Neural cell (in vitro differentiated cells): ENCODE data around the gene MAGI2. TPM values are rescaled to one million over a fixed set of nuclear protein-coding genes. Genes with fewer than 3 reads are reported as not detected.

Experiments
- H2AFZ ChIP-seq: fragments of 200-600, 300-800 bp; sonication (generic), shearing (Covaris generic); 2 replicates; pipeline ENCODE4 v1.6.0; 2014; ENCODE audit warnings: low read depth, mild to moderate bottlenecking, antibody characterized with exemption, low read length, moderate library complexity
- H3F3A ChIP-seq: fragments of 200-600 bp; shearing (Covaris generic); 2 replicates; pipeline ENCODE4 v1.6.1; 2016; ENCODE audit warnings: mild to moderate bottlenecking, moderate library complexity, mixed read lengths, antibody characterized with exemption, low read length; ENCODE audit not compliant: insufficient read depth, poor library complexity, severe bottlenecking
- H3K27ac ChIP-seq: fragments of 200-600, 300-800 bp; sonication (generic), shearing (Covaris generic); 2 replicates; pipeline ENCODE4 v1.5.1; 2014; ENCODE audit warnings: mild to moderate bottlenecking, low read length, moderate library complexity
- H3K27me3 ChIP-seq: fragments of 300-800, 200-600 bp; sonication (generic), shearing (Covaris generic); 2 replicates; pipeline ENCODE4 v1.6.0; 2014; ENCODE audit warnings: mild to moderate bottlenecking, low read depth, low read length, moderate library complexity; ENCODE audit not compliant: insufficient read depth
- H3K36me3 ChIP-seq: fragments of 300-800, 200-600 bp; sonication (generic), shearing (Covaris generic); 2 replicates; pipeline ENCODE4 v1.5.1; 2014; ENCODE audit warnings: mild to moderate bottlenecking, antibody characterized with exemption, low read length, moderate library complexity; ENCODE audit not compliant: insufficient read depth
- H3K4me2 ChIP-seq: fragments of 300-800, 200-600 bp; sonication (generic), shearing (Covaris generic); 2 replicates; pipeline ENCODE4 v1.6.0; 2014; ENCODE audit warnings: mild to moderate bottlenecking, low read length
- H3K4me3 ChIP-seq: fragments of 300-800, 200-600 bp; sonication (generic), shearing (Covaris generic); 2 replicates; pipeline ENCODE4 v1.5.1; 2014; ENCODE audit warnings: mild to moderate bottlenecking, low read length, moderate library complexity
- H3K79me2 ChIP-seq: fragments of 200-600 bp; shearing (Covaris generic); replicated peaks from 2 replicates; pipeline ENCODE4 v1.6.0; 2014; ENCODE audit warnings: mild to moderate bottlenecking, low read length, moderate library complexity; ENCODE audit not compliant: insufficient read depth
- H3K9ac ChIP-seq: fragments of 300-800, 200-600 bp; sonication (generic), shearing (Covaris generic); 2 replicates; pipeline ENCODE4 v1.6.1; 2016; ENCODE audit warnings: mild to moderate bottlenecking, low read length, mixed read lengths
- H3K9me2 ChIP-seq: fragments of 200-600 bp; shearing (Covaris generic); 2 replicates; pipeline ENCODE4 v1.6.1; 2016; ENCODE audit warnings: mild to moderate bottlenecking, low read length, mixed read lengths; ENCODE audit not compliant: insufficient read depth
- H3K9me3 ChIP-seq: fragments of 200-600, 300-800 bp; sonication (generic), shearing (Covaris generic); 2 replicates; pipeline ENCODE4 v1.6.1; 2016; ENCODE audit warnings: mild to moderate bottlenecking, mixed run types, low read length, moderate library complexity, mixed read lengths
- H4K20me1 ChIP-seq: fragments of 200-600 bp; shearing (Covaris generic); 2 replicates; pipeline ENCODE4 v1.6.1; 2016; ENCODE audit warnings: mild to moderate bottlenecking, mixed run types; ENCODE audit not compliant: insufficient read depth
- CTCF ChIP-seq: fragments of 450-650 bp; IDR thresholded peaks from 2 replicates; pipeline ENCODE4 v1.5.1; 2014; ENCODE audit warnings: antibody characterized with exemption, mild to moderate bottlenecking, moderate library complexity; ENCODE audit not compliant: poor library complexity, severe bottlenecking
- EP300 ChIP-seq: fragments of 450-650 bp; conservative IDR thresholded peaks from 2 replicates; pipeline ENCODE4 v1.6.1; 2014; ENCODE audit warnings: antibody characterized with exemption, mild to moderate bottlenecking, moderate library complexity; ENCODE audit not compliant: poor library complexity, severe bottlenecking
- EZH2 ChIP-seq: fragments of 200-600, 300-800 bp; shearing (Covaris generic), sonication (generic); IDR thresholded peaks from 2 replicates; pipeline ENCODE4 v1.6.1; 2014; ENCODE audit warnings: antibody characterized with exemption, low read length, borderline replicate concordance, mild to moderate bottlenecking; ENCODE audit not compliant: insufficient read depth, poor library complexity, severe bottlenecking
- MXI1 ChIP-seq: fragments of 450-650 bp; conservative IDR thresholded peaks from 2 replicates; pipeline ENCODE4 v1.6.1; 2014; ENCODE audit warnings: antibody characterized with exemption, mild to moderate bottlenecking; ENCODE audit not compliant: poor library complexity, severe bottlenecking
- POLR2AphosphoS5 ChIP-seq: IDR thresholded peaks from 2 replicates; pipeline ENCODE4 v1.6.1; 2012
- RAD21 ChIP-seq: fragments of 450-650 bp; conservative IDR thresholded peaks from 2 replicates; pipeline ENCODE4 v1.6.1; 2014; ENCODE audit warnings: antibody characterized with exemption, mild to moderate bottlenecking, moderate library complexity
- REST ChIP-seq: IDR thresholded peaks from 2 replicates; pipeline ENCODE4 v1.6.1; 2012; ENCODE audit warnings: borderline replicate concordance
- TAF1 ChIP-seq: IDR thresholded peaks from 2 replicates; pipeline ENCODE4 v1.6.1; 2012; ENCODE audit warnings: low read depth
- polyA plus RNA-seq: library from polyadenylated mRNA; depleted of rRNA; stranded (reverse); fragments of >200 nt; gene quantifications from 2 replicates; pipeline ENCODE4 v1.2.3, GENCODE V29; 2014

MAGI2 gene
- polyA plus RNA-seq, 1 donor from 2014 or later = 19.3 TPM

DNA sequence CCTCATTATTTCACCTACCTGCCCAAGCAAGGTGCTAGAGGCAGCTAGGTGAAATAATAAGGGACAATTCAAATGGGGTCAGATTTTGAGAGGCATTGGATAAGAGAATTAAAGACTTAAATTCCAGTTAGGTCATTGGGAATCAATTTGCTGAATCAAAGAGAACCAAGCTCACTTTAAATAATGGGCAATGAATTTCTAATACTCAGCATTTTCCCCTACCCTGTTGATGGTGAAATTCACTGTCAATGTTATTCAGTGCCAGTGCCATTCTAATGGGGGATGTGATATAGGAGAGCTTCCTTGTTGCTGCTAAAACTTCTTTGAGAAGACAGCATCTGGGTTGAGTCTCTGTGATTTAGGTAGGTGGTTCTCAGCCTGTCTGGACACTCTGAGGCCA lies 1145.6 kb downstream of the MAGI2 start:
- Histone ChIP-seq H3F3A (no peaks in the 10 kb centered on the region), H3K4me3 (no peak overlapping the region), H2AFZ (no peak overlapping the region), H3K4me2 (no peak overlapping the region), H3K27ac (no peak overlapping the region), H3K79me2 (no peaks in the 10 kb centered on the region), H4K20me1 (no peaks in the 10 kb centered on the region), H3K36me3 (no peaks in the 10 kb centered on the region), H3K9me3 (no peaks in the 10 kb centered on the region), H3K9ac (no peak overlapping the region), H3K9me2 (no peaks in the 10 kb centered on the region), H3K27me3 (no peaks in the 10 kb centered on the region)
- TF ChIP-seq REST = no peak

DNA sequence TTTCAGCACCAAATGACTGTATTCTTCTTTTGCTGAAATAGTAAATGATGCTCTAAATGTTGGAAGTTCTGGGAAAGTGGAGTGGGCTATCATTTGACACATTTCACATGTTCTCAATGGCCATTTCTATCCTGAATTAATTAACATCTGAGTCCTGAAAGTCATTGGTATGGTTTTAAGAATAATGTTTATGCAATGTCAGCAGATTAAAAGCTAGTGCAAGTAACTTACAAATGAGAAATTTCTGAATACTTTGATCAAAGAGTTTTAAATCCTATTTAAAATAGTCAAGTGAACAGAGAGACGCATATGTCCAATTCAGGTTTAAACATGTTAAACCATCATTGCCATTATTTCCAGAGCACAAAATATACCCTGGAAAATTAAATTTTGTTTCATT lies 1146.8 kb downstream of the MAGI2 start:
- Histone ChIP-seq H3K9me2 (no peaks in the 10 kb centered on the region), H3K4me3 (no peak overlapping the region), H3K79me2 (no peaks in the 10 kb centered on the region), H3K9me3 (no peaks in the 10 kb centered on the region), H4K20me1 (no peaks in the 10 kb centered on the region), H3K27ac (no peak overlapping the region), H3K27me3 (no peaks in the 10 kb centered on the region), H2AFZ (no peak overlapping the region), H3K9ac (no peak overlapping the region), H3K36me3 (no peaks in the 10 kb centered on the region), H3K4me2 (no peak overlapping the region), H3F3A (no peaks in the 10 kb centered on the region)
- TF ChIP-seq EP300 = no peak
- TF ChIP-seq POLR2AphosphoS5 = no peak
- TF ChIP-seq MXI1 = no peak
- no peak for TF ChIP-seq CTCF
- TF ChIP-seq RAD21 = no peak

DNA sequence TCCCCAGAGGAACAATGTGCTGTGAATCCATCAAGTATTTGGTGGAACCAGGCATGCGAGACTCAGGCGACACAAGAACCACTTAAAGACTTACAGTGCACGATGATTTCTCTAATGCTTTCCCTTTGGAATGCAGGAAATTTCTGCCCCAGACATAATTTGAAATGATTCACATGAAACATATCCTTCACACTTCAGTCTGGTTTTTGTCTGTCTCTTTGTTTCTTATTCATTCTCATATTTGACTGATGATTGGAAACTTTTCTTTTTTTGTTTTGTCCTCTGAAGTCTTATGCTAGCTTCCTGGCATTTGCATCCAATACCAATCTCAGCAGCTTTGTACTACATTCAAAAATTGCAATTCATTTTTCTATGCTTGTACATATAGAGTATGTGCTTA lies 1152.1 kb downstream of the MAGI2 start:
- no peak overlapping the region for H3K4me2 ChIP-seq
- H3K79me2 ChIP-seq = no peaks in the 10 kb centered on the region
- TF ChIP-seq EZH2 = no peak
- no peak for TF ChIP-seq TAF1
- TF ChIP-seq REST = no peak
- TF ChIP-seq CTCF = no peak
- TF ChIP-seq POLR2AphosphoS5 = no peak
- H3K27ac ChIP-seq = no peak overlapping the region
- H3F3A ChIP-seq = no peaks in the 10 kb centered on the region
- H2AFZ ChIP-seq = no peak overlapping the region
- no peak overlapping the region for H3K9ac ChIP-seq
- no peaks in the 10 kb centered on the region for H4K20me1 ChIP-seq
- H3K36me3 ChIP-seq = no peaks in the 10 kb centered on the region
- H3K27me3 ChIP-seq = no peaks in the 10 kb centered on the region
- H3K4me3 ChIP-seq = no peak overlapping the region
- no peaks in the 10 kb centered on the region for H3K9me3 ChIP-seq
- H3K9me2 ChIP-seq = no peaks in the 10 kb centered on the region
